HG02973 (cell line): ENCODE data around the gene C16orf74.

Experiments
- ATAC-seq: cut with Tn5 transposase; IDR thresholded peaks from one replicate; pipeline ENCODE4 v1.9.1; 2021; ENCODE audit warnings: moderate library complexity; ENCODE audit not compliant: unreplicated experiment

Gene C16orf74

DNA sequence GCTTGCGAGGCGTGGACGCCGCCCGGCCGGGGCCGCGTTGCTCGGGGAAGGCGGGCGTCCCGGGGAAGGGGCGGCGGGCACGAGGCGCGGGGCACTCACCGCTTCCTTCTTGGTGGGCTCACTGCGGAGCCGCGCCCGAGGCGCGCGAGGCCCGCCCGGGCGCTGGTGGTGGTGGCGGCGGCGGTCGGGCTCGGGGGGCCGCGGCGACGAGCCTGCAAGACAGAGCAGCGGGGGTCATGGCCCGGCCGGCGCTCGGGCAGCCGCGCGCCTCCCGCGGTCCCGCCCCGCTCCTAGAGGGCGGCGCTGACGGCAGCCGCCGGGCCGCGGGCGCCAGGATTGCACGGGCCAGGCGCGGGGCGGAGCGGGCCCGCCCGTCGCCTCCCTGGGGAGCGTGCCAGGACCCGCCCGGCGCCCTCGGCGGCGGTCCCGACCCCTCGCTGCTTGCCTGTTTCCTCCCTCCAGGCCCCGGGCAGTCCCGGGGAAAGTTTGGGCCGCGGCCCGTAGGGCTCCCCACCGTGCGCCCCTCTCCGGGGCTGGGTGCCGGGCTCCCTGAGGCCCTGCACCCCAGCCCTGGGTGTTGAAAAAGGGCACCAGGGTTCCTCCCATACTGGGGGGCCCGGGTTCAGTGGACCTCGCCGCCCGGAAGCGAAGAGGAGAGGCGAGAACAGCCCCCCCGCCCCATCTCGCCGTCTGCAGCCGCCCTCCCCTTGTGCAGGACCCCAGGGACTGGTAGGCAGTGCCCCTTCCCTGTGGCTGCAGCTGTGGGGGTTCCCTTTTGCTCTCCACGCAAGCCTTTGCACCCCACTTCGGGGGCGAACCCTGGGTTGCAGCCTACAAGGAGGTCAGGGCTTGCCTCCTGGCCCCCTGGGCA lies at the start of gene C16orf74:
Gene C16orf74 (minus strand): TSS at position 270 of the 871 bp plus-strand sequence. CDS start 15,879 bp downstream, outside the sequence.
- peak; percentile 39 for ATAC-seq

DNA sequence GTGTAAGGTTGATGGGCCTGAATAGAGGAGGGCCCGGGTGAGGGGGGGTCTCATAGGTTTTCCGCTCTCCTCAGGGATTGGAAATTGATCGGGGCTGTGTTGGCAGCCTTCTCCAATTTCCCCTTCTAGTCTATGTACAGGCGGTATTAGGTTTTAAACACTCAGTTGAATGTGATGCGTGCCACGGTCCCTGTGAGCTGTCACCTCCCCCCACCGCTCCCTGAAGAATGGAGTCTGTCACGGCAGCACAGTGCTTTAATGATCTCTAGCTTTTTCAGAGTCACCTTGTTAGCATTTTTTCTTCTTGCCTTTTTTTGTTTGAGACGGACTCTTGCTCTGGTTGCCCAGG lies 49.4 kb upstream of the C16orf74 start:
- peak; percentile 4 for ATAC-seq

DNA sequence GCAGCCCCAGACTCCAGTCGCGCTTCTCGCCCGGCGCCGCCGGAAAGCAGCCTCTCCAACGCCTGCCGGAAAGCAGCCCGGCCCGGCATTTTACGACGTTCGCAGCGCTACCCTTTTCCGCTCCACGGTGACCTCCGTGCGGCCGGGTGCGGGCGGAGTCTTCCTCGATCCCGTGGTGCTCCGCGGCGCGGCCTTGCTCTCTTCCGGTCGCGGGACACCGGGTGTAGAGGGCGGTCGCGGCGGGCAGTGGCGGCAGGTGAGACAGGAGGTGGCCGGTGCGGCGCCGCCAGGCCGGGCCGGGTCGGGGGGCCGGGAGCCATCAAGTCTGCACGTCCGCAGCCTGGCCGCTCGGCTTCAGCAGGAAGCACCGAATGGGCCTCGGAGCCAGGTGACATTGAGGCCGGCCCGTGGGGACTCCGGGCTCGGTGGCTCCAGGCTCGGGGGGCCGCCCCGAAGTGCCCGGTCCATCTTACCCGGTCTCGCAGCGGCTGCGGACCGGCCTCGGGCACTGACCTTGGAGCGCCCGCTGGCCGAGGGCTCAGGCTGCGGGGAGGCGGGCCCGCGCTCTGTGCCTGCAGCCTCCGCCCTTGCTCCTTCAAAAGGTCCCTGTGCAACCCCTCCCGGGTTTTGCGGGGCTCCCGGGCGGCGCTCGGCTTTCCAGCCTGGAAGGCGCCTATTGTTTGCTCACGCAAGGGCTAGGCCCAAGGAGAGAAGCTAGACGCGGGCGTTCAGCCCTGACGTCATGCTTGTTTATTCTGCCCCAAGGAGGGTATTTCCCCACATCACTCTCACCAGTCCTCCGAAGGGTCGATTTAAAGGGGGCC lies 48.8 kb upstream of the C16orf74 start, which contains the start of the genes COX4I1 and EMC8:
Gene COX4I1 (plus strand): TSS at position 199 of the 824 bp plus-strand sequence. CDS start 1,511 bp downstream, outside the sequence.
Gene EMC8 (minus strand): TSS at position 48 of the 824 bp plus-strand sequence. CDS start 249 bp downstream, outside the sequence.
- peak; percentile 74 for ATAC-seq

DNA sequence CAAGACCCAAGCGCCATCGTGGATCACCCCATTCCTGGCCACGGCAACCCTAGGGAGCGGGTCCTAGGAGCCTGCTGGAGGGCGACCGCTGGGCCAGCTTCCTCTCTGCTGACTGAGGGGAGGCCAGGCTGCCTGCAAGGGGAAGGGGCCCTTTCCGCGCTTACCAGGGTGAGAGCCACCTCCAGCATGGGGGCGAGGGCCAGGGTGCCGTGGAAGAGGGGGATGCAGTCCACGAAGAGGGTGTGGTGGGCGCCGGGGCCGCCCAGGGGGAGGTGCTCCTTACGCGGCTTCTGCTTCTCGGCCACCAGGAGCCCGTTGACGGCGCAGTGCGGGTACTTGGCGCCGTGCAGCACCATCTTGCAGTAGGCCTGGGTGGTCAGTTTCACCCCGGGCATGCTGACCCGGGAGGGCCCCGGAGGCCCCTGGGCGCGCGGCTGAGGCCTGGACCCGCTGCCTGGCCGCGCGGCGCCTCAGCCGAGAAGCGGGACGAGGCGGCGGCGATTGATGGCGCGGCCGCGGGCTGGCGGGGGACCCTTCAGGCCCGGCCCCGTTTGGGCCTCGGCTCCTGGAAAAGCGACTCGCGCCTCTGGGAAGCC lies 48.1 kb upstream of the C16orf74 start:
- ATAC-seq: peak; percentile 27

DNA sequence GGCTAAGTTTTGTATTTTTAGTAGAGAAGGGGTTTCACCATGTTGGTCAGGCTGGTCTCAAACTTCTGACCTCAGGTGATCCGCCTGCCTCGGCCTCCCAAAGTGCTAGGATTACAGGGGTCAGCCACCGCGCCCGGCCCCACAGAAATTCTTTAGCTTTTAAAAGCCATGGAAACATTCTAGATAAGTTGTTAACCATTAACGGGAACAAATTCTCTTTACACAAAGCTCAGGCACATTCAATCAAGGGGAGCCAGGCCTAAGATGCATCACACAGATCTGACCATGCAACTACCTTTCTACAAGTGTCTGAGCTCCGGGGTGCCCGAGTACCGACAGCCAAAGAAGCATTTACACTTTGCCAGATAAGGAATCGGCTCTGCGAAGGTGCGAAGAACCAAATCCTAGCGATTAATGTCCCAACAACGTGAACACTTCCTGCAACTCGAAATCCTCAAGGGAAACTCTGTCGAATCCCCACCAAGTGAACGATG lies 47.4 kb upstream of the C16orf74 start:
- no peak for ATAC-seq

DNA sequence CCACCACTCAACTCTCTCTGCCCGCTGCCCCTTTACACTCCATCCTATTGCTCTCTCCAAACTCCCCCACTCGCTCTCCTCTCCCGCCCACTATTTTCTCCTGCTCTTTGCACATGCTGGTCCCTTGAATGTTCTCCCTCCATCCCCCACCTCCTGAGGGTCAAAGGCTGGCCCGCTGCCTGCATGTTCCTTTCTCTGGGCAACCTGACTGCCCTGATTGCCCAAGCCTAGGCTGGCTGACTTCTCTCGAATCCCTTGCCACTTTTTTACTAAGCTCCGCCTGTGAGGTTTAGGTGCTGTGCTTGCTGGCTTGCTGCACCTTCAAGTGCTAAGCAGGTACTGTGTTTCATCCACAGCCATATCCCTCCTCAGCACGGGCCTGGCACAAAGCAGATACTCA lies 45.7 kb upstream of the C16orf74 start:
- ATAC-seq: no peak

DNA sequence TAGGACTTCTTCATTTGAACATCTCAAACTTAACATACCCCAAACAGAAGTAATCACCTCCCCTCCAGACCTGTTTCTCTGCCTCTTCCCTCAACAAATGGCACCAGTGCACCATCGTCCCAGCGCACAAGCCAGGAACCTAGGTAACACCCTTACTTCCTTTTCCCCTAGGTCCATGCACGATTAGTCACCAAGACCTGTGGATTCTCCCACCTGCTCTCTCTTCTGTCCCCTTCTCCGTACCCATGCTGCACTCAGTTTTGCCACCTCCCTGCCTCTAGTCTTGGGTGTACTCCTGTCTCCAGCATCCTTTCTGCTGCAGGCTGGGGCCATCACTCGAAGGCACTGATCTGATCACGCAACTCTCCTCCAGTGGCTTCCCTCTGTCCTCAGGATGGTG lies 45.3 kb upstream of the C16orf74 start:
- ATAC-seq: no peak

DNA sequence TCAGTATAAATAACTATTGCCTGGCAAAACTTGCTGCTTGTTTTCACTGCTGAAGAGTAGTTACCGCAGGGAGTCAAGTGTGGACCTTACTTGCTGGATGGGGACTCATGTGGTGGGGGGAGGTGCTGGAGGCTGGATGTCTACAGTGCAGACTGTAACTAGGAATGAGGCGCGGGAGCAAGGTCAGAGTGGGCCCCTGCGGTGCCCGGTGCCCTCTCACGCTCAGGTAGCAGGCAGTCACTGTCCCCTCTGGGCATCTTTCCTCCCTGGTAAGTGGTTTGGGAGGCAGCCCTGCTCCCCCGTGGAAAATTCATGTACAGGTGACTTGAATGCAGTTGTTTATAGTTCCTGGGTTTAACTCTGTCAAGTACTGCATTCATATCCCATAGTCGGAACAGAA lies 43.8 kb upstream of the C16orf74 start:
- ATAC-seq: no peak

DNA sequence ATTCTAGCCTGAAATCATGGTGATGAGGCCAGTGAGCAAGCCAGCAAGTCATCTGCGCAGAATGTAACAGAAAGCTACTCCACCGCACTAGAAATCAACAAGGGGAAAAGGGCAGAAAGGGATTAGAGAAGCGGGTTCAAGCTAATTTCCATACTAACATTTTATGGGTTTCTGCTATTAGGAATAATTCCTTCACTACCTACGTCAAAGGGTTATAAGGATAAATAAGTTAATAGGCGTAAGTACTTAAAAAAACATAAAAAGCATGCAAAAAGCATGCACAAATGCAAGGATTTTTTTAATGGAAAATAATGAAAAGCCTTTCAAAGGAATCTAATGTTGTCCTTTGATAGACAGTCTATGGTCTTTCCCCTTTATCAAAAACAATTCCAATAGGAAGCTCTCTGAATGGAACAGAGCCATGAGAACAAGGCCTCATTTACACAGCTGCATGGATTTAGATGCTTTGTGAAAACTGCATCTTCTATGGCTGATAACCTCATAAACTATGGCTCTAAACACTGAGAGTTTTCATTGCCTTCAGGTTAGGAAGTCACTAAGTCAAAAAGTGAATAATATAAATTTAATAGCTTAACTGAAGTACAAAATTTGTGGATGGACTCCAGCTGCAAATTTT lies 42.9 kb upstream of the C16orf74 start:
- ATAC-seq: no peak

DNA sequence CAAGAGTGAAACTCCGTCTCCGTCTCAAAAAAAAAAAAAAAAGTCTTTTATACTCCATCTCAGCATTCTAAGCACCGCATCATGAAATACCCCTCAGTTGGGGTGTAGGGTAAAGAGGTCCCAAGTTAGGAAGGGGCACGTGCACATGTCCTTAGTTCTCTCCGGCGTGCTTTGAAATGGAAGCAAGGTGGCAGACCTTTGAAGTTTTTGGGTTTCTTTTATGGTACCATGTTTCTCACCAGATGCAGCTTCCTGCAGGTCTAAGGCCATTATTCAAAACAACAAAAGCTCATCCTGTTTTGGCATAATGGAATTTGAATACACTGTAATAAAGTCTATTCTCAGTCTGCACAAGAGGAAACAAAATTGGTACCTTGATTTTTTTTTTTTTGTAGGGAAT lies 38.9 kb upstream of the C16orf74 start:
- no peak for ATAC-seq

DNA sequence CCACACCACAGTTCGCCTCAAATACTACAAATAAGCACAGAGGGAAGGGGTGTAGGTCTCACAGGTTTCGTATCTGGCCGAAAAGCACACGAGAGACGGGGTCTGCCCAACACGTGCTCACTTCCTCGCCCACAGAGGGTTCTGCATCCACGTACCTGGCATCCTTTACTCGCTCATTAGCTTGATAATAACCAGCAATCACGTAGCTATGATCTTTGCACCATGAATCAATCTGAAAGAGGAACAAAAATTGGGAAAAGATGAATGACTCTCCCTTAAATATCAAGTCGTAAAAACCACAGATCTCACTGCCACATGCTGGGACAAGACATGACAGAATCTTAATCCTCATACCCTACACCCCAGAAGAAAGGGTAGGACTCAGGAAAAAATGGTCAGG lies 37.9 kb upstream of the C16orf74 start:
- ATAC-seq: no peak

DNA sequence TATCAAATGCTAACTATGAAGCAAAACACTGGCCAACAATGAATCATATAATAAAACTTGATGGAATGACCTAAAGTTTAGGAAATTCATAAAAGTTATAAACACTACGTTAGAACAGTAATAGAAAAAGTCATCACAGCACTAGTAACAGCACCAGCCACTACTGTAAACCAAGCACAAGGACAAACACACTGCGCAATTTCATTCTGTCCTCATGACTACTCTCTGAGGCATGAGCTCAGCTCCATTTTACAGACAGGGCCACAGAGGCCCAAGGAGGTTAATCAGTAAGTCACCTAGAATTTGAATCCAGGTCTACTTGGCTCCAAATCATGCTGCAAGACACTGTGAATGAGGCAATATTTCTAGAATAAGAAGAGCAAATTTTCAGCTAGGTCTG lies 35.0 kb upstream of the C16orf74 start:
- no peak for ATAC-seq

DNA sequence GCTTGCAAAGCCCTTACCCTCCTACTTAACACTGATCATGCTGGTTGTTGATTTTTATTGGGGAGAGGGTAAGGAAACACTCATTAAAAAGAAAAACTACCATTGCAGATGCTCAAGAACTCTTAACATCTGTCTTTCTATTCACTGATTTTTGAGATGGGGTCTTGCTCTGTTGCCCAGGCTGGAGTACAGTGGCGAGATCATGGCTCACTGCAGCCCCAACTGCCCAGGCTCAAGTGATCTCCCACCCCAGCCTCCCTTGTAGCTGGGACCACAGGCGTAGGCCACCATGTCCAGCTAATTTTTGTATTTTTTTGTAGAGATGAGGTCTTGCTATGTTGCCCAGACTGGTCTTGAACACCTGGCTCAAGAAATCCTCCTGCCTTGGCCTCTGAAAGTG lies 33.9 kb upstream of the C16orf74 start:
- no peak for ATAC-seq

DNA sequence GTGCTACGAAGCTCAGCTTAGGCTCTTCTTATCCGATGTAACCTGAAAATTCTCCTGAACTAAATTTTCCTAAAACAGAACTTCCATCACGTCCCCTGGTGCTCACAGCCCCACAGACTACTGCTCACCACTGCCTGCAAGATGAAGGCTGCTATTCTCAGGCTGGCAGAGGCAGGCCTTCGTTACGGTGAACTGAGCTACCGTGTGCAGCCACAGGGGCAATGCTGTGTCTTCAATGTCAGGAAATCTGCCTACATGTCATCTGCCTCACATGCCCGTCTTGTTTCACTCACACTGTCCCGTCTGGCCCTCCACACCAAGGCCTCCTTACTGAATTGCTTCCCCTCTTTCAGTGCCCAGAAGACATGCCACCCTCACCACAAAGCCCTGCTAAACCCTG lies 32.5 kb upstream of the C16orf74 start:
- ATAC-seq: no peak

DNA sequence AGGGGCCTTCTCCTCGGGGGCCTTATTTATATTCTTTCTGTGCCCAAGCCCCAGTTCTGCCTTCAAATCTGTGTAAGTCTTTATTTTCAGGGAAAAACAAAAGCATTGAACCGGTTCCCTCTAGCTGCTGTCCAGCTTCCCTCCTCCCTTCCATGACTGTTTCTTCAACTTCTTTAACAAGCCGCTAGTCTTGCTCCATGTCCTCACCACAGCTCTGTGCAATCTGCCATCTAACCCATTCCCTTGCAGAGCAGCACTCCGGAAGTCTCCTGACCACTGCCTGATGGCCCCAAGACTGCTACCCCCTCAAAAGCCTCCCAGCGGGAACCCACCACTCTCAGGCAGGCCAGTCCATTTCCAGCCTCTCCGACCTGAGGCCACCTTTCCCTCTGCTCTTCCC lies 31.6 kb upstream of the C16orf74 start:
- ATAC-seq: no peak

DNA sequence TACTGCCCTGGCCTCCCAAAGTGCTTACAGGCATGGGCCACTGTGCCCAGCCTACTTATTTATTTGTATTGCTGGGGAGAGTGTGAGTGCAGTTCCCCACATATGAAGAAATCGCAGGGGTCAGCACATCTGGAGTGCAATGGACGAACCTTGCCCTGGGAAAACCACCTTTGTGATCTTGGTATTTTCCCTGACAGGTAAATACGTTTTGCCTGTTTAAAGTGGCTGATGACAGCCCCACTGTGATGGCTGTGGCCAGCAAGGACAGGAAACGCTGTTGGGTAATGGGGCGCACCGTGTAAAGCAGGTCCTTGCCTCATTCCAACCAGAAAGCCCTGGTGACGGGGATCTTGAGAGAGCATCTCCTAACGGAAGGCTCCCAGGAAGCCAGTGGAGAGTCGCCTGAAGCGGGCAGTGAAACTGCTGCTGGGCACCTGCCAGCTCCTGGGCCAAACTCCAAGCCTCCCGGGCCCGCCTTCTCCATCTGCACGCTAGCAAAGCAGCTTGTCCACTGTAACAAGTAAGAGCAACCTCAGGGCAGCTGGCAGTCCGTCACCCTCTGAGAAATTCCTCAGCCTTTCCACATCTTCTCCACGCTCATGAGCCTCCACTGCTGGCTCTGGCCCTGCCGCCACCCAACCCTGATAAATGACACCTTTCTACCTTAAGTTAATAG lies 30.9 kb upstream of the C16orf74 start:
- no peak for ATAC-seq

DNA sequence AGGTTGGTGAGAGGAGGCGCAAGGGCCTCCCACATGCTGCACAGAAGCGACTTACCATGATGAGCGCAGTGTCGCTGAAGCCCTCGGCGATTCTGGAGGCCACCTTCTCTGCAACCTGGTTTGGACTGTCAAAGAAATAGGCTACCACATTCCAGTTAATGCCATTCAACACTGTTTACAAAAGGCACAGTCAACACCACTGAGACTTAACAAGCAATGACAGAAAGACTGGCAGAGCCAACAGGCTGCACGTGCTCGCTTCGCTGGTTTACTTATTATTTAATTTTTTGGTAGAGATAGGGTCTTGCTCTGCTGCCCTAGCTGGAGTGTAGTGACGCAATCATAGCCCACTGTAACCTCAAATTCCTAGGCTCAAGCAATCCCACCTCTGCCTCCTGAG lies 30.3 kb upstream of the C16orf74 start:
- no peak for ATAC-seq

DNA sequence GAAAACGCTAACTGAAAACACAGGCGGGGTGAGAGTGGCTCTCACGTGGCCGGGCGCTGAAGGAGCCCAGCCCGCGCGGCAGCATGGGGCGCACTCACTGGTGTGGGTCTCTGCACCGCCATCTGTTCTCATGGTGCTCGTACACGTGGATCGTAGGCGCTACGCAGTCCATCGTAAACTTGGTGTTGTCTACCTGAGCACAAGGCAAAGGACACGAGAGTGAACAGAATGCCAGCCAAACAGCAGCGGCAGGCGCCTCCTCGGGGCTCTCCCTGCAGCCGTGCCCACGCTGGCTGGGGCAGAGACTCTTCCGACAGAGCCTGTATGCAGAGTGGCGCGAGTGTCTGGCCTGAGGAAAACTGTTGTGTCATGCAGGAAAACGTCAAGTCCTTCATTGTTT lies 29.4 kb upstream of the C16orf74 start:
- ATAC-seq: no peak

DNA sequence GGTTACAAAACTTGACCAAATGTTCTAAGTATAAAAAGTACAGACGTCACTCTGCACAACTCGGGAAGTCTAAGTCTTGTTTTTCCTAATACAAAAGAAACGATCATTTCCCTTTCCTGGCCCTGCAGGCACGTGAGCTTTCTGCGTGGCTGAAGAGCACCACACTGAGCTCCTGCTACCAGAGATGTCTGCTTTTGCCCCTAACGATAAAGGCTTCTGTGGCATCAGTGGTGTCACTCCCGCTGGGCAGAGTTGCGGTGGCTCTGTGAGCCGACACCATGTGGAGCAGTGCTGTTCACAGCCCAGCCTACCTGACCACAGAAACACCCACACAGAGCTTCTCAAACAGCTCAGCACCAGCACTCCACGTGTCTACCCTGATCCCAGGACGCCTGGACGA lies 28.0 kb upstream of the C16orf74 start:
- ATAC-seq: no peak

DNA sequence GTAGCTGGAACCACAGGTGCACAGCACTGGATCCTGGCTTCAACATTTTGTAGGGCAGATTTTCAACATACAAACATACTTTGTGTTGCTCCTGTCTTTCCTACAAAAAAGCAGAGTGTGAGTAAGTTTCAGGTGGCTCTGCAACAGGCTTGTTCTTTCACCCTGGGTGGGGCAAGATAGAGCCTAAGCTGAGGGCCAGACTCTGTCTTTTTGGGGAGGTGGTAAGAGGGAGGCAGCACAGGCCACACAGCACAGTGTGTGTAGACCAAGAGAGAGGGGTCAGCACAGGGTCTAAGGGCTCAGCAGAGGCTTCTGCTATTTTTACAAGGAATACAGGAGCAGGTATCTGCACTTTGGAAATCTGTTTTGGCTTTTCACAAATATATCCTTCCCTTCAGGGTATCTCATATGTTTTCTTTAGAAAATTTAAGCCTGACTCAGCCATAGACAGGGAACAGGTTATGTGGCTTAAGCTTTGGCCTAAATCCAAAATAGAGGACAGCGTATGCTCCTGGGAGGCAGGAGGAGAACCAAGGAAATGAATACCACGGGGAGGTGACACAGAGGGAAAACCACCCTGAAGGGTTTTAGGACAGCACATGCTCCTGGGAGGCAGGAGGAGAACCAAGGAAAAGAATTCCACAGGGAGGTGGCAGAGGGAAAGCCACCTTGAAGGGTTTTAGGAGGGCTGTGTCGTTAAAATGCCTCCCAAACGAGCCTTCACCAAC lies 26.9 kb upstream of the C16orf74 start:
- no peak for ATAC-seq
